Suprapubic skin (tissue), 4 donors: Measurements from ENCODE around the gene STAC2.

ENCODE experiments used
- POLR2A ChIP-seq, 2 donors: fragments of 450-650 bp; IDR thresholded peaks; one replicate each; pipeline ENCODE4 v1.6.1; 2017; ENCODE audit warnings: antibody characterized with exemption in 2 of 2, mild to moderate bottlenecking in 2 of 2, moderate library complexity in 2 of 2
- POLR2AphosphoS5 ChIP-seq, 3 donors: sonication (generic); formaldehyde crosslinking; IDR thresholded peaks; one replicate each; pipeline ENCODE4 v1.6.1; 2017; ENCODE audit warnings: antibody characterized with exemption in 3 of 3
- TF ChIP-seq, protein P1 (sequence below), 2 donors: fragments of 200-600 bp in 1 of 2; fragments of 450-650 bp in 1 of 2; sonication (generic) in 1 of 2; IDR thresholded peaks; one replicate each; pipeline ENCODE4 v1.5.1; 2016 to 2019; ENCODE audit warnings: antibody characterized with exemption in 2 of 2, mild to moderate bottlenecking in 1 of 2, moderate library complexity in 1 of 2

DNA sequence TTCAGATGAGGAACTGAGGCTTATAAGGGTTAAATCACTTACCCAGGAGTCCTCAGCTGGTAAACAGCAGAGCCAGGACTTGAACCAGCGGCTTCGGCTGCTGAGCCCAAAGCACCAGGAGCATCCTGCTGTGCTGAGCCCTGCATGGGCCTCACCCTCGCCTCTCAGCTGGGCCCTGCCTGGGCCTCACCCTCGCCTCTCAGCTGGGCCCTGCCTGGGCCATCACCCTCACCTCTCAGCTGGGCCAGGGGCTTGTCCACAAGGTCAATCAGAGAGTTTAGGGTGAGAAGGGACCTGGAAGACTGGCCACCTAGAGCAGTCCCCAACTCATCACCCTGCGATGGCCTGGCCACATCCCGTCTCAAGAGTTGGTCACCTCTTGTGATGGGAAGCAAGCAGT, 4.2 kb downstream of the STAC2 start:
- TF ChIP-seq POLR2AphosphoS5 (IDR thresholded peaks at IDR 0.05) (no peak), POLR2A (IDR thresholded peaks at IDR 0.05) (no peak)
- TF ChIP-seq, protein P1, sequence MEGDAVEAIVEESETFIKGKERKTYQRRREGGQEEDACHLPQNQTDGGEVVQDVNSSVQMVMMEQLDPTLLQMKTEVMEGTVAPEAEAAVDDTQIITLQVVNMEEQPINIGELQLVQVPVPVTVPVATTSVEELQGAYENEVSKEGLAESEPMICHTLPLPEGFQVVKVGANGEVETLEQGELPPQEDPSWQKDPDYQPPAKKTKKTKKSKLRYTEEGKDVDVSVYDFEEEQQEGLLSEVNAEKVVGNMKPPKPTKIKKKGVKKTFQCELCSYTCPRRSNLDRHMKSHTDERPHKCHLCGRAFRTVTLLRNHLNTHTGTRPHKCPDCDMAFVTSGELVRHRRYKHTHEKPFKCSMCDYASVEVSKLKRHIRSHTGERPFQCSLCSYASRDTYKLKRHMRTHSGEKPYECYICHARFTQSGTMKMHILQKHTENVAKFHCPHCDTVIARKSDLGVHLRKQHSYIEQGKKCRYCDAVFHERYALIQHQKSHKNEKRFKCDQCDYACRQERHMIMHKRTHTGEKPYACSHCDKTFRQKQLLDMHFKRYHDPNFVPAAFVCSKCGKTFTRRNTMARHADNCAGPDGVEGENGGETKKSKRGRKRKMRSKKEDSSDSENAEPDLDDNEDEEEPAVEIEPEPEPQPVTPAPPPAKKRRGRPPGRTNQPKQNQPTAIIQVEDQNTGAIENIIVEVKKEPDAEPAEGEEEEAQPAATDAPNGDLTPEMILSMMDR (IDR thresholded peaks at IDR 0.05): no peak
